Activated T-helper 9 cell treated with anti-CD3 and anti-CD28 coated beads, Interleukin-2, amount 50 U/mL, for 16 hours (primary cell): ENCODE data around the gene CA5B.
A peak's percentile ranks its signal among the peaks of the same experiment; 100 is the strongest.
"Not testable (repeated sequence)": the region's sequence is repeated elsewhere in the genome, so short reads cannot be mapped to it uniquely, and the experiment has no call there.

Source experiments
- DNase-seq: peaks from one replicate; pipeline ENCODE4 v3.0.0-alpha.2; 2020; ENCODE audit warnings: low read depth

CA5B gene

GRCh38 chrX:15748841-15749240, 10.8 kb downstream of the CA5B start:
- DNase-seq = no peak

DNA sequence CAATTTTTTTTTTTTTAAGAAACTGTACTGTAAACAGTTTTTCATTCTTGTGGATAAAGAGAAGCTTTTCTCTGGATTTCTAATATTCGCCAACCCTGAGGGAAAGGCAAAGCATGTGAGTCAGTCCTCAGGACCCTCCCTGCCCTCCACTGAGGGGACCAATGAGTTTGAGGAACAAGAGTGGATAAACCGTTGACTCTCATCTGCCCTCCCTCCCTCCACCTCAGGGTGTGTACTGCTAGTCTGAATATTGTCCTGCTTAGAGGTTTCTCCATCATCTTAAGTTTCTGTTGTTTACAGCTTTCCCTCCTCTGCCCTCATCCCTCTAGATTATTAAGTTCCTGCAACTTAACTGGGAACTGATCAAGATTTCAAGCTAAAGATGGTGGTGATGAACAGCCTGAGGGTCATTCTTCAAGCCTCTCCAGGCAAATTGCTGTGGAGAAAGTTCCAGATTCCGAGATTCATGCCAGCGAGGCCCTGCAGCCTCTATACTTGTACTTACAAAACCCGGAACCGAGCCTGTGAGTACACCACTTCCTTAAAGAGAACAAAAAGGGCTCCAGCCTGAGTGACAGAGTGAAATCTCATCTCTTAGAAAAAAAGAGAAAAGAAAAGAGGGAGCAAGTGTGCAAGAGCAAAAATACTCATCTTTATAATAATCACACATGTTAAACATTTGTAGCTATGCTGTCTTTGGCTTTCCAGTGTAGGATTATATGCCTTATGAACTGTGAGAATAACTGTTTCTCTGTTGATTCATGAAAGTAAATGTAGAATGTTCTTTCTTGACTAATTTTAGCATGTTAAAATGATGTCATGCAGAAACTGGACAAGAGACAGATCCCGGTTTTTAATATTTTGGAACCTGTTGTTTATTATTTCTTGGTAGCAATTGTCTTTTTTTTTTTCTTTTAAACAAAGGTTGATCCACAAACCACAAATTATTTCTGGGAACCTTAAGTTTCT, 11.9 kb downstream of the CA5B start:
- DNase-seq = no peak

GRCh38 chrX:15750611-15751154, 12.6 kb downstream of the CA5B start:
- no peak for DNase-seq

DNA sequence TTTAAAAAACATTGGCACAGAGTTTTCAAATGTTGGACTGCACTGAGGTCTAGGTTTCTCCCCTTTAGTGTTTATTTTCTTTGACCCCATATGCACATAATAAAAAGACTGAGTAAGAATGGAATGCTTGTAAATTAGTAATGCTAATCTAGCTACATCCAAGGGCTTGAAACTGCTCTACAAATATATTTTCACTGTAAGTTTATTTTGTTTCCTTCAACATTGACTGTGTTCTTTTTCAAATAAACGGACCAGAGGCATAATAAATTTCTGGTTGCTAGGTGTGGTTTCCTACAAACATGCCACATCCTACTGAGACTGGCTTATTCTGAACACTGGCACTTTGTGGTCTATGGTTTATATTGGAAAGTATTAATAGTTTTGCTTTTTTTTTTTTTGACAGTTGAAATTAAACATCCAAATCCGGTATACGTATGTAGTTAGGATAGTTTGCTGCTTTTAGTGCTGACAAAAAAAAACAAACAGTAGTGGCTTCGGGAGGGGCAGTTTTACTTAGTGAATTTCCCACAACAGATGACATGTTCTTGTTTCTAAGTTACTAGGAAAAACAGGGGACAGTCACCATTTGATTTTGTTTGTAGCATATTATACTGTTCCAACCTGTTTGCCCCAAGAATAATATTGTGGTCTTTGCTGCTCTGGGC, 13.2 kb downstream of the CA5B start:
- no peak for DNase-seq

DNA sequence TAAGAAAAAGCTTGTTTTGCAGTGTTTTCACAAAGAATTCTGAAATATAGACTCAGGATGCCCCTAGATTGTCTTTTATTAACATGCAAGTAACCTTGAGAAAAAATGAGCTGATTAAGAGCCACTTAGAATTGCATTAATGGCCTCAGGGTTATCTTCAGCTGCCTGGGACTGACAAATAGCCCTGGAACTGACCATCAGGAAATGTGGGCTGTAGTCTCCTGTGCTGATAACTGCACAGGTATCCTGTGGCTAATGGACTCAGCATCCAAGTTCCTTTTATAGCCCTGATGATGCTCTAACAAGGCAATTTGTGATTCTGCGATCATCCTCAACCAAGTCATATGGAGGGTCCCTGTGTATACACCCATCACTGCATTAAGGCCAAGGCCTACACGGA, 17.0 kb downstream of the CA5B start:
- no peak for DNase-seq

DNA sequence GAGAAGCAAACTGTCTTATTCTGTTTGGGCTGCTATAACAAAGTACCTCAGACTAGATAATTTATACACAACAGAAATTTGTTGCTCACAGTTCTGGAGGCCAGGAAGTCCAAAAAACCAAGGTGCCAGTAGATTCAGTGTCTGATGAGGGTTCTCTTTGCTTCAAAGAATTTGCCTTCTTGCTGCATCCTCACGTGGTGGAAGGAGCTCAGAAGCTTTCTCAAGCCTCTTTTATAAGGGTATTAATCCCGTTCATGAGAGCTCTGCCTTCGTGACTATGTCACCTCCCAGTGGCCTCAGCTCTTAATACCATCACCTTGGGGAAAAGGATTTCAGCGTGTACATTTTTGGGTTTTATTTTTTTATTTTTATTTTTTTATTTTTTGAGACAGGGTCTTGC, 20.1 kb downstream of the CA5B start:
- DNase-seq = no peak

DNA sequence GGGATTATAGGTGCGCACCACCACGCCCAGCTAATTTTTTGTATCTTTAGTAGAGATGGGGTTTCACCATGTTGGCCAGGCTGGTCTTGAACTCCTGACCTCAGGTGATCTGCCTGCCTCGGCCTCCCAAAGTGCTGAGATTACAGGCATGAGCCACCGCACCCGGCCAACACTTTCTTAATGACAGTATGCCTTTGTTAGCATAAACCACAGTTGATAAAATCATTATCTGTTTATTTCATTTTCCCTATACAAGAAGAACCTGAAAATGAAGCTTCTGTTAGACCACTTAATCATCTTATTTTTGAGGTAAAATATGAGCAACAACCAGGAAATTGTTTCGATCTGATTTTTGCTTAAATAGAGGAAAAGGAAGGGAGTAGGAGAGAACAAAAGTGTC, 21.8 kb downstream of the CA5B start:
- DNase-seq = not testable (repeated sequence)

DNA sequence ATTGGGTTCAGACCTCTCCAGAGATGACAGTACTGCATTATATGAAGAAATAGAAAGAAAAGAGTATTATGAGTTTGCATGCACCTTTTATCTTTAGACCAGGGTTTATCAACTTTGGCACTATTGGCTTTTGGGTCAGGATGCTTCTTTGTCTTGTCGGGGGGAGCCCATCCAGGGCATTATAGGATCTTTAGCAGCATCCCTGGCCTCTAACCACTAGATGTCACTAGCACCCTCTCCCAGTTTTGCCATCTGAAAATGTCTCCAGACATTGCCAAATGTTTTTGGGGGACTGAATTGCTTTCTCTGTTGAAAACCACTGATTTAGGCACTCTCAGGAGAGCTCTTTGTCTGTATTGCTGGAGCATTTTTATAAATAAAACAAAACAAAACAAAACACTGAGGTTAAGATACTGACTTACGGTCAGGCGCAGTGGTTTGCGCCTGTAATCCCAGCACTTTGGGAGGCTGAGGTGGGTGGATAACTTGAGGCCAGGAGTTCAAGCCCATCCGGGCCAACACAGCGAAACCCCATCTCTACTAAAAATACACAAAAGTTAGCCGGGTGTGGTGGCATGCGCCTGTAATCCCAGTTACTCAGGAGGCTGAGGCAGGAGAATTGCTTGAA, 23.6 kb downstream of the CA5B start:
- peak; percentile 9 for DNase-seq

GRCh38 chrX:15769300-15769954, 31.4 kb downstream of the CA5B start:
- no peak for DNase-seq

DNA sequence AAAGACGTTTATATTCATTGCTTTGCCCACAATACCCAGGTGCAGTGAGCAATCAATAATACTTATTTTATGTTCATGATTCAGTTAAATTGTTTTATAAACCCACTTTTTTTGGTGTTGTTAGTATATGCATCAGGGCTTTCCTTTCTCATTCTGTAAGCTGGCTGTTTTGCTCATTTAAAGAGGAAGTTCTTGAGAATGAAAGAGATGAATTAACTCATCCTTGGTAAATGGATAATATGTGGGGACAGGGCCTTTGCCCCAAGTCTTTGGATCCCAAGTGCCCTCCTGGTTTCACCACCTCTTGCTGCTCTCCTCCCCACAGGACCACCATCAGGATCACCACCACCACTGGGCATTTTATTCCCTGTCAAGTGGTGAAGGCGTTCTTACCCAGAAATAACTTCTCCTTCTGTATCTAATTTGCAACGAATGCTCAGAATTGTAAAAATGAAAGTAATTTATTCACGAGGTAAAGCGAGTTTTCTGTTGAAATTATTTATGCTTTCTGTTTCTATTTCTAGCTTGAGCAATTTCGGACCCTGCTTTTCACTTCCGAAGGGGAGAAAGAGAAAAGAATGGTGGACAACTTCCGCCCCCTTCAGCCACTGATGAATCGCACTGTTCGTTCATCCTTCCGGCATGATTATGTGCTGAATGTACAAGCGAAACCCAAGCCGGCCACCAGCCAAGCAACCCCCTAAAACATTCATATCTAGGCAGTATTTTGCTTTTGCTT, 44.1 kb downstream of the CA5B start:
- no peak for DNase-seq

- no peak for DNase-seq
Observed at GRCh38 chrX:15785176-15785750, 47.2 kb downstream of the CA5B start.

GRCh38 chrX:15786915-15787314, 48.8 kb downstream of the CA5B start:
- DNase-seq = no peak

GRCh38 chrX:15789979-15790768, 52.1 kb downstream of the CA5B start, which contains the start of gene ZRSR2:
Gene ZRSR2 (plus strand): TSS chrX:15790484. CDS start chrX:15790496, 12 bp downstream.
- peak; percentile 92 for DNase-seq

- DNase-seq = no peak
Observed at GRCh38 chrX:15790769-15791290, 52.8 kb downstream of the CA5B start.

DNA sequence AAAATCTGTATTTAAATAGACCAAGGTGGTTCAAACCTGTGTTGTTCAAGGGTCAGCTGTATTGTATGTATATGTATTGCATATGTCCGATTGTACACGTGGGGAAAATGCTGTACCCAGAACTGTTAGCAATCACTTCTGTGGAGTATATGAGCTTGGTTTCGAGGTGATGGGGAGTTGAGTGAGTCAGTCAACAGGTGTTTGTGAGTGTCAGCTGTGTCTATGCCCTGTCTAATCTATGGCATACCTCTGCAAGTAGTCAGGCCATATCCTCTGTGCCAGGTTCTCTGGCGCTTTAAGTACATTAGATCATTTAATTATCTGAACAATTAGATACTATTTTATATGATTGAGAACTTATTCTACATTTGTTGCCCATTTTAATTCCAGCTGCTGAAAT, 59.6 kb downstream of the CA5B start:
- no peak for DNase-seq

DNA sequence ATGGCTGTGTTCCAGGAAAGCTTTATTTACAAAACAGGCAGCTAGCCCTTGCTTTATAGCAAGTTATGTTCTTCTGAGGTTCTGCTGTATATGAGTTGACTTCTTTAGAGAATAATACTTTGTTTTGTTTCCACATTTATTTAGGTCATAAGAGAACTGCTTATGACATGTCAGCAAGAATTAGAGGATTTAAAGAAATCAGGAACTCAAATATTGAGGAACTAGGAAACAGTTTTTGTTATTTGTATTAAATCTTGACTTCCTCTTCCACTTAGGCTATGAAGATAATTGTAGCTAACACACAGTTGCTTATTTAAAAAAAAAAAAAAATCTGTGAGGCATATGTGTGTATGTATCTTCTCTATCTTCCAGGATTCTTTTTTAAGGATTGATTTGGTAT, 66.5 kb downstream of the CA5B start:
- DNase-seq = no peak

DNA sequence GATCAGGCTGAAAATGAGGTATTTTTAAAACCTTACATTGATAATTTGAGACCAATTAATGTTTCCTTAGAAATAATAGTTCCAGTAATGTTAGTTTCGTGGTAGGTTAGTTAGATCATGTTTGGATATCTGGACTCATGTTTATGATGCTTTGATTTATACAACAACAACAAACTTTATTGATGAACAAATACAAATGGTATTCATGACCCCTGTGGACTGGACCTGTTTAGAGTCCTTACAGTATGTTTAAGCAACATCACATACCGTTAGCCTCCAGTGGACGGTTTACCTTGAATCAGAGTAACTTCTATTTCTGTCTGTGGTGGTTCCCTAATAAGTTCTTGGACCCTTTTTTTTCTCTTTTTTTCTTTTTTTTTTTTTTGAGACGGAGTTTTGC, 70.2 kb downstream of the CA5B start:
- no peak for DNase-seq

GRCh38 chrX:15812192-15812938, 74.3 kb downstream of the CA5B start:
- no peak for DNase-seq

DNA sequence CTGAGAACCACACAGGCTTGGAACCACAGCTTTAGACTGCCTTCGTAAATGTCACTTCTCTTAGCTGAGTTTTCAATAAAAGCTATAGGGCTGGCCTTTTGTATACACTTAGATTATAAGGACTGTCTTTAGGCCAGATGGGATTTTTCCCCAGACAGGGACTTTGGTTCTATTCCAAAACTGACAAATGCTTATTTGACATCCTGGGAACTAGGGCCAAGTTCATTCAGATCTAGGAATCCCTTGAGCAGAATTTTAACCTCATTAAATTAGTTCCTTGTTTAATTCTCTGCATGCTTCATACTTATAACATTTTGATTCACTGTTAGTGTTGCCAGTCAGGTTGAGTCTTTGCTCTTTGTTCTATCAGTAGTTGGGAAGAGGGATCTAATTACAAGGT, 75.3 kb downstream of the CA5B start:
- no peak for DNase-seq
